ENCODE data around the gene EPB41L3.

- TF ChIP-seq CTCF (IDR thresholded peaks at IDR 0.05) (no peak), POLR2A (IDR thresholded peaks at IDR 0.05) (no peak)
These were observed 41.9 kb upstream of the EPB41L3 start for GRCh38 chr18:5585653-5586052.
